ENCODE data around the gene FOXK2.

FOXK2 gene

GRCh38 chr17:82592289-82592766 is 72.8 kb downstream of the FOXK2 start:
- no peak for DNase-seq

GRCh38 chr17:82592767-82593589 is 73.4 kb downstream of the FOXK2 start:
- peak; percentile 55 for DNase-seq

GRCh38 chr17:82593590-82594087 is 74.1 kb downstream of the FOXK2 start:
- no peak for DNase-seq

- no peak for DNase-seq
These were observed 75.0 kb downstream of the FOXK2 start for GRCh38 chr17:82594571-82594970.

GRCh38 chr17:82595893-82596292 is 76.4 kb downstream of the FOXK2 start:
- DNase-seq: no peak

GRCh38 chr17:82596296-82596695 is 76.8 kb downstream of the FOXK2 start:
- no peak for DNase-seq

- DNase-seq: no peak
These were observed 77.5 kb downstream of the FOXK2 start for GRCh38 chr17:82596837-82597672.

- DNase-seq: no peak
These were observed 79.0 kb downstream of the FOXK2 start for GRCh38 chr17:82598256-82599119.

- DNase-seq: no peak
These were observed 80.4 kb downstream of the FOXK2 start for GRCh38 chr17:82599674-82600661.

- no peak for DNase-seq
These were observed 81.4 kb downstream of the FOXK2 start for GRCh38 chr17:82600731-82601446.

- no peak for DNase-seq
These were observed 82.0 kb downstream of the FOXK2 start for GRCh38 chr17:82601447-82602000.

GRCh38 chr17:82602487-82602886 is 83.0 kb downstream of the FOXK2 start:
- no peak for DNase-seq

- DNase-seq: no peak
These were observed 83.6 kb downstream of the FOXK2 start for GRCh38 chr17:82602986-82603710.

- DNase-seq: no peak
These were observed 84.5 kb downstream of the FOXK2 start for GRCh38 chr17:82603981-82604448.

GRCh38 chr17:82604532-82604931 is 85.0 kb downstream of the FOXK2 start:
- DNase-seq: no peak

GRCh38 chr17:82605939-82606600 is 86.5 kb downstream of the FOXK2 start:
- DNase-seq: no peak

- no peak for DNase-seq
These were observed 89.3 kb downstream of the FOXK2 start for GRCh38 chr17:82608816-82609215.

GRCh38 chr17:82609655-82610054 is 90.1 kb downstream of the FOXK2 start:
- no peak for DNase-seq

Measured in DMS79 treated with DMSO at 0.1 percent for 48 hours (cell line).